PC-9 (cell line): Measurements from ENCODE around the gene ARPC1A.

Experiments used
- CTCF ChIP-seq: fragments of 200-600 bp; sonication (generic); conservative IDR thresholded peaks from 2 replicates; pipeline ENCODE4 v1.6.1; 2017; ENCODE audit warnings: mixed run types, antibody characterized with exemption, mild to moderate bottlenecking, moderate library complexity
- EZH2 ChIP-seq: fragments of 200-600 bp; sonication (generic); IDR thresholded peaks from 2 replicates; pipeline ENCODE4 v1.8.0; 2017; ENCODE audit warnings: antibody characterized with exemption, low read depth

- TF ChIP-seq CTCF (no peak), EZH2 (no peak)
Observed at GRCh38 chr7:99406557-99406956, 80.9 kb downstream of the ARPC1A start.
